Hematopoietic multipotent progenitor cell (in vitro differentiated cells): ENCODE measurements around the gene C7. TPM values are rescaled to one million over a fixed set of nuclear protein-coding genes. Genes with fewer than 3 reads are reported as not detected.

ENCODE experiments used
- DNase-seq, 3 donors: peaks; one replicate each; pipeline ENCODE4 v3.0.0-alpha.2; 2011 to 2015; ENCODE audit warnings: low read depth in 2 of 3, low spot score in 2 of 3
- total RNA-seq: library from RNA; depleted of rRNA; stranded (reverse); fragments of >200 nt; gene quantifications from one replicate; pipeline ENCODE4 v1.2.3, GENCODE V29; 2012

Gene C7
- total RNA-seq, 1 donor: not detected

DNA sequence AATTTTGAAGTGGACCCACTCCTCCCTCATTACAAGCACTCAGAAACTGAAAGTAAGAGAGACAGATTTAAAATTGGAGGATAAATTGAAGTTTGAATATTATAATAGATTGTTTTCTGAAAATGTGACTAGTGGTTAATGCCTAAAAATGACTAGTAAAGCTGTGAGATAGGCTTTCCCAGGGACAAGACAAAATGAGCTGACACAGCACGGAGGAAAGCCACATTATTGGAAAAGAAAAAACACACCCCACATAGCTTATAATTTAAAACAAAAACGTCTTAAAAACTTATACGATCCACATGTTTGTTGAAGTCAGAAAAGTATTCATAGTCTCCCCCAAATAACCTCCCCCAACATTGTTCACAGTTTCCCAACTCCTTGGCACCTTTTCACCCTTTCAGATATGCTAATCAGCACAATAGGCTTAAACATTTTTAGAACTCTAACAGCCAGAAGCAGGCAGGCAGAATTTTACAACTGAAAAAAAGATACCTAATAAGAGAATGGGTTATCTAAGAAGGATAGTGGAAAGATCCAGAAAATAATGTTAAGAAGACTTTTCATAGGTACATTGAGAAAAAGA lies 6.1 kb downstream of the C7 start:
- no peak for DNase-seq

DNA sequence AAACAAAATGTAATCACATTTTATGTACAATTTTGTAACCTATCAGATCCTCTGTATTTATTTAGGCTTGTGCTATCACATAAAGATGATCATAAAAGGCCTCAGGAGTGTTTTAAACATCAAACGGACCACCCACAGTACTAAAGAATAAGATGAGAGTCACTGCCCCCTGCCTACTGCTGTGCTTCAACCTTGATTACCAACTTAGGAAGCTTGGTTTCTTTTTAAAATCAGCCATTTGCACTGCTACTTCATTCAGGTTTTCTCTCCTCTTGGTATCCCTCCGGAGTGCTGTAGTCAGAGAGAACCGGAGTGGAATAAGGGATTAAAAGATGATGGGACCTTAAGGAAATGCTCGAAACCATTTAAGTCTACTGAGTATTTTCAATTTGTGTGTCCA lies 6.9 kb downstream of the C7 start:
- no peak for DNase-seq

DNA sequence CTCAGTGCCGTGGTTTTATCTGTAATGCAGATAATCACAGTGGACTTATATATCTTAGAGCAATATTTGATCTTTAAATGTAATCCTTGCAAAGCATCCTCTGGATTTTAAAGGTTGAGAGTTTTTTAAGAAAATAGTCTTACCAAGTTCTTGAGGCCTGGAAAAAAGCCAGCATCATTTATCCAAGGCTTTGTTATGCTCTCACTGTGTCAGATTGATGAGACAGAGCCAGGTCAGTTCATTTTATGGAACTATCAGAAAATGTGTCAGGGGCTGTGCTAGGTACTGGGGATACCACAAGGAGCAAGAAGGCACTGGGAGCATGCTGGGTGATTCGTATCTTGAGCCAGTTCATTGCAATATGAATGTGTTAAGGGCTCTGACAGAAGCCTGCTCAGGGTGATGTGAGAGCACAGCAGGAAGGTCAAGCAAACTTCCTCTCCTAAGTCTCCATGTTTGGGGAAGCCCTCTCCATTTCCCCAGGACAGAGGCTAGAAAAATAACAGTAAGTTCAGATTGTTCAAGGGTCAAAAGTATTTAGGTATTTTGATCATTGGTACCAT lies 19.7 kb downstream of the C7 start:
- DNase-seq: no peak

DNA sequence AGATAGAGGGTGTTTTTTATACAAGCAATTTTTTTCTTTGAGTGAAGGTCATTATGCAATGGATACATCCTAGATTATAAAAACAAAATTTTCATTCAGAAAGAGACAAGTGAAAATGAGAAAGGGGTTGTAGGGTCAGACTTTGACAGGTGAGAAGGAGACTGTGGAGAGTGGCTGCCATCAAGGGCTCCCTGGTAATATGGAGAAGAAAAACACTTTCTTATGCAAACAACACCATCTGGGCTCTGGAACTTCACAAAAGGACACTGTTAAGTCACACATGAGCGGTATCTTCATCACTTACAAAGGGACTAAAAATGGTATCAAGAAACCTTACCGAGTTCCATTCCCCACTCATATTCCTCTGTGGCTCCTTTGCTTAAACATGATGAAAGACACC lies 23.5 kb downstream of the C7 start:
- no peak for DNase-seq

DNA sequence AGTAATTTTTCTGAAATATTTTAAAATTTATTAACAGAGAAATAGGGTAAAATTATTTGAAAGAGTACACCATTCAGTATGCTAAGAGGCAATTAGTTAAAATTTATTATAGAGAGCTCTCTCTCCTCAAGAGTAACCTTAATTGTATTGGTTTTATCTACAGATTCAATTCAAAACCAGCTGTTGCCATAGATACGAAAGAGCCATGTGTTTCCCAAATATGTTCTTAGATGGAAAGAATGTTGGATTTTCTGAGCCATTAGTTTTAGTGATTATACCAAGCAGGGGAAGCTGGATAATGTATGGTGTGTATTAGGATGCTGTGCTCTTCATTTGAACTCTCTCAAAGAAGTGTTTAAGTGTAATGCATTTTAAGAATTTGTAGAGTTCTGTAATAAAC lies 27.8 kb downstream of the C7 start:
- no peak for DNase-seq

DNA sequence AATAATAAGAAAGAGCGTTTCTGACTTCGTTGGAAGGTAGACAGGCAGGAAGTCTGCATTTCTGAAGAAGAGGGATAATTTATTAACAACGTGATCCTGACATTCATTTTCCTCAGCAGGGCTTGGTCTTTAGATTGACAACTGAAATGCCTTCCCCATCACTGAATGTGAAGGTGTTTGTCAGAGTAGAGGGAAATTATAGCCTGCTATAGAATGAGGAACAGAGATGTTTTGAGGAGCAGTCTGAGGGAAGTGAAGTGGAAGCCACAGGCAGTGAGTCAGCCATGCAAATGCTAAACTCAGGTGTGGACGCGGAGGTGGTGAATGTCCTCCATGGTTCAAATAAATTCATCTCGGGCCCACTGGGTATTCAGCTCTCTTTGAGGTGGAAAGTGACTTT lies 30.5 kb downstream of the C7 start:
- DNase-seq: no peak

DNA sequence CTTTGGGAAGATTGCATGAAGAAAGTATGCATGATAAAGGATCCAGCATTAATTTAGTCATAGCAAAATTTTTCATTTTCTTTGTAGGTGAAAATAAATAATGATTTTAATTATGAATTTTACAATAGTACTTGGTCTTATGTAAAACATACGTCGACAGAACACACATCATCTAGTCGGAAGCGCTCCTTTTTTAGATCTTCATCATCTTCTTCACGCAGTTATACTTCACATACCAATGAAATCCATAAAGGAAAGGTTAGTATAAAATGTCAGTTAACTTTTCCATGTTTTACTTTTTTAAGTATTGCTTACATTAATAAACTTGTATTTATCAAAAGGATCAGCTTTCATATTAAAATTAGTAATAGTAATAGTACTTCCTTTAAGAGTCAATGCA lies 35.8 kb downstream of the C7 start:
- no peak for DNase-seq

DNA sequence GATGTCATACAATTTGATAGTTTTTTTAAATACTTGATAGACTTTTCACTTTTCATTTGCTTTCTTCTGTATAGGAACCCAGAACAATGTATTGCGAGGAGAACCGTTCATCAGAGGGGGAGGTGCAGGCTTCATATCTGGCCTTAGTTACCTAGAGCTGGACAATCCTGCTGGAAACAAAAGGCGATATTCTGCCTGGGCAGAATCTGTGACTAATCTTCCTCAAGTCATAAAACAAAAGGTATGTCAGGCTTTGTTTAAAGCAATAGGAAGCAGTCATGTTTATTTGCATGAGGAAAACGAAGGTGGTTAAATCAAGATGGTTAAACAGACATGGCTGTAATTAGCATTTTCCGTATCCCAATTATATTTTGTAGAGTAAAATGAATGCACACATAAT lies 46.0 kb downstream of the C7 start:
- no peak for DNase-seq

DNA sequence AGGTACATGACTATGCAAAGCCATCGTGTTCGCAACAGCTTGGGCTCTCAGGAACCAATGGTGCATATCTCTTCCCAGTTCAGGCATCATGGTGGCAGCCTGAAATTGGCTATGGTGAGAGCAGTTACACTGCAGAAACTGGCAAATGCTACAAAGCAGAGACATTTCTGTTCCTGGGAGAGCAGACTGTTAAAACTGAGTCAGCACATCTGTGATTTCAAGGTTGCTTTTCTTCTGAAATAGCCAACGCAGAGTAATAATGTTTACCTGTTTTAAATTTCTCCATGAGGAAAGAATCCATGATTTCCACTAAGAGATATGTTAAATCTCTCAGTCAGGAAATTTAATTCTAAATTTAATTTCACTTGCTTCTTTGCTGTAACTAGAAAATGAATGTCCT lies 47.8 kb downstream of the C7 start:
- DNase-seq: no peak

DNA sequence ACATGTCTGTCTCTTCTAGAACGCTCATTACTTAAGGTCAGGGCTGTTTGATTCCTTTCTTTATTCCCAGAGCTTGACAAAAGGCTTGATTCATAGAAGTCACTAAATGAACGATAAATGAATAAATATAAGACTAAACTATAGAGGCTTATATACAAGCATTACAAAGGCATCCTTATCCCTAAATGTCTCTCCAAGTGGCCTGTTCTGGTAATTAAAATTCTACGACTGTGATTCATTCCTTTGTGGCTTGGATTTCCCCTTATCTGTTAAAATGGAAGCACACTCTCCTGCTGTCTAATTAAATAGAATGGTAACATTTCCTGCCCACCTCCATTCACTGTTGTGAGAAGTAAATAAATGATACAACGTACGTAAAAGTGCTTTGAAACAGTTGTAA lies 49.5 kb downstream of the C7 start:
- DNase-seq: no peak

DNA sequence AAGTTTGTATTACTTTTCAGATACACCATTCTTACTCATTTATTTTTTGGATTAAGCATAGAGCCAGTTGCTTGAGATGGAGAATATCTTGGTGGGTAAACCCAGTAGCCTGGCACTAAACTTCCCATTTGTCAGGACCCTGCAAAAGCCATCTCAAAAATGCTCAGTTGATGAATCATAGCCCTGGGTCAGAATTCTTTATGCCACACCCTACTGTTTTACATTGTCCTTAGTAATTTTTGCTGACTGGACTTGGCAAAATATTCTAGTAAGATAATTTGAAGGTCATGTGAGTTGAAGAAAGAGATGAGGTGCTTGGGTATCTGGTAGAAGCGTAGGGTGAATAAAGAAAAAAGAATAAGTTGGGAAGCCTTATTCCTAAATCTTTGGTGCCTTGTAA lies 50.7 kb downstream of the C7 start:
- no peak for DNase-seq

DNA sequence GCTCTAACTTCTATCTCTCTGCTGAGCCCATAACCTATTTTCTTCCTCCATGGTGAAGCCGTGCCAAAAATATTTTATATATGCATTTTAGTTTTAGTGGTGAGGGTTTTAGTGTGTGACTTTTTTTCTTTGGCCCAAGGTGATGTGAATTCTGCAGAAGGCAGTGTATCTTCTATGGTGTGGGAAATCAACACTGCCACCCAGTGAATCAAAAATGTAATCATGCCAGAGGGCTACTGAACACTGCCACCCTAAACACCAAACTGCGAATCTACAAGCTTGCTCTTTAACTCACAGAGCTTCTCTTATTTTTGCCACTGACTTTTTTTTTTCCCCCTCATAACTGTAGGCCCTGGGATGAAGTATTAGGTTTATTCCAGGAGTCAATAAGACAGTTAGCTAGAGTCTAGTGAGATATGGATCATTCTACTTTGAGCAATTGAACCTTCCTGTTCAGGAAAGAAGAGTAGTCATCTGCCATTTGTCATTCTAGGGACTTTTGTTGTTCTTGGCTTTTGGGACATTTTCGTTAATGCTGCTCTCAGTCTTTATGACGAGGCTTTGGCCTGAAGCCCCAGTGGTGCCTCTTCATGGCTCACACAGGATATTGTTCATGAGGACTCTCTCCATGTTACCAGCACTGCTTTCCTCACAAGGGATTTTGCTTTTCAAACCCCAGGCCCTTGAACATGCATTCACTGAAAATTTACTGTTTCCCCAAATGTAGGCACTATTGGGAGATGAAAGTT lies 53.1 kb downstream of the C7 start:
- DNase-seq: no peak

DNA sequence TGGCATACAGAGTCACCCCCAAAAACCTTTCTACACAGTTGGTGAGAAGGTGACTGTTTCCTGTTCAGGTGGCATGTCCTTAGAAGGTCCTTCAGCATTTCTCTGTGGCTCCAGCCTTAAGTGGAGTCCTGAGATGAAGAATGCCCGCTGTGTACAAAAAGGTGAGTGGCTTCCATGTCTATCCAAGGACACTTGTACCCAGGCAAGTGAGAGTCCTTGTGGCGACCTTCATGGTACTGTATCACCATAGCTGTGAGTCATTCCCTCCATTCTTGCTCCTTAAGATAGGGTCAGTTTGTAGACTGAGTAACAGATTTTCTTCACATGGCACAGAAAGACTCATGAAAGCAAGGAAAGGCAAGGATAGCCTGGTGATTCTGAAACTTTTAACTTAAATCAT lies 63.1 kb downstream of the C7 start:
- no peak for DNase-seq

DNA sequence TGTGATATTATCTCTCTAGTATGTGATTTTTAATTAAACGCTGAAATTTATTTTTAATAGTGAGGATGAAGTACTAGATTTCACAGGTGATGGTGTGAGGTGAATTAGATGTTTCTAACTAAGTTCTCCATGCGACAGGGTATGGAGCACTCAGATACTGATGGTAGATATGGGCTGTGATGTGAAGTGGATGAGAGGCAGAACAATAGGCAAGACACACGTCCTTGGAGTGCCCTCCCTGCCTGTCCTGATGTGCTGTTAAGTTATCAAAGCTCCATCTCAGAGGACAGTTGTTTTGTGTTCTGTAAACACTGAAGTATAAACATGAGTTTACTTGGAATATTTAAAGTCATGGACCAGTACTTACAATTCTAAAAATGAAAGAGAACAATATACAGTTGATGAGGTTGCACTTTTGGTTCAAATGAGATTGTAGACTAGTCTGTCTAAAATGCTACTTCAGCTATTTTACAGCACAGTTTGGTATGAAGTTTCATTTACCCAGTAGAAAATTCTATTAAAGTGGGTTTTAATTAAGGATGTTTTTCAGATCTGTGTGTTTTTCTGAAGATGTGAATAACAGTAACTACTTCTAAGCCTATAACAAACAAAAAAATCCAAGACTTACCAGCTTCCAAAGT lies 64.2 kb downstream of the C7 start:
- no peak for DNase-seq

DNA sequence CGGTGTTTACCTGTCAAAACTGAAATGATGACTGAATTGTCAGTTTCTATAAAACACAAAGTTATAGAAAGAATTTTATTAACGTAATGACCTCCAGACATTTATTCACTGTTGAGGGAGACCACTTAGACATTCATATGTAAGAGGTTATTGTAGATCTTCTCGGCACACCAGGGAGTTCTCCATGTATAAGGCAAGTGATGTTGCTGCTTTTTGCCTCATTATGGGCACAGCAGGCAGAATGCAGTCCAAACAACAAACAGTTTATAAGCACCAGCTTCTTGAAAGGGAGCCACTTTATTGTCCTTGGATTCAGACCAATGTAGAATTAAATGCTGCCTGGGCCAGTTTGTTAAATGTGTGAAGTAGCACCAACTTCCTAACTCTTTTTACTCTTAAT lies 66.7 kb downstream of the C7 start:
- DNase-seq: no peak

DNA sequence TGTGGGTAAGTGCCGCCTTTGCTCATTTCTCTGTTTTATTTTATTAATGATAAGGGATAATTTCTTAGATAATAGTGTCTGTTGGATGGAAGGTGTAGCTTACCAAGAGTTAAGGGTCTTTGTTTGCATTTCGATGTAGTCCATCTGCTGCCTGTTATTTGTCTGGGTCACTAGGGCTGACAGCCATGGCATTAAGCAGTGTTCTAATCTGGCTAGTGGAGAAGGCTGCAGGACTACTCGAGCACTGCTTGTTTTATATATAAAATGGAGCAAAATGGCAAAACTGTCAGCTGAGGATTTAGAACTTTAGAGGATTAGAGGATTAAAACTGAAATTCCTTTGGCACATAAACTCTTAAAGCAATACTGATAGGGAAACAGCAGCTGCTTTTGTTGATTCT lies 67.5 kb downstream of the C7 start:
- DNase-seq: no peak

DNA sequence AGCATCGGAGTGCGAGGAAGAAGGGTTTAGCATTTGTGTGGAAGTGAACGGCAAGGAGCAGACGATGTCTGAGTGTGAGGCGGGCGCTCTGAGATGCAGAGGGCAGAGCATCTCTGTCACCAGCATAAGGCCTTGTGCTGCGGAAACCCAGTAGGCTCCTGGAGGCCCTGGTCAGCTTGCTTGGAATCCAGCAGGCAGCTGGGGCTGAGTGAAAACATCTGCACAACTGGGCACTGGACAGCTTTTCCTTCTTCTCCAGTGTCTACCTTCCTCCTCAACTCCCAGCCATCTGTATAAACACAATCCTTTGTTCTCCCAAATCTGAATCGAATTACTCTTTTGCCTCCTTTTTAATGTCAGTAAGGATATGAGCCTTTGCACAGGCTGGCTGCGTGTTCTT lies 72.1 kb downstream of the C7 start:
- no peak for DNase-seq

DNA sequence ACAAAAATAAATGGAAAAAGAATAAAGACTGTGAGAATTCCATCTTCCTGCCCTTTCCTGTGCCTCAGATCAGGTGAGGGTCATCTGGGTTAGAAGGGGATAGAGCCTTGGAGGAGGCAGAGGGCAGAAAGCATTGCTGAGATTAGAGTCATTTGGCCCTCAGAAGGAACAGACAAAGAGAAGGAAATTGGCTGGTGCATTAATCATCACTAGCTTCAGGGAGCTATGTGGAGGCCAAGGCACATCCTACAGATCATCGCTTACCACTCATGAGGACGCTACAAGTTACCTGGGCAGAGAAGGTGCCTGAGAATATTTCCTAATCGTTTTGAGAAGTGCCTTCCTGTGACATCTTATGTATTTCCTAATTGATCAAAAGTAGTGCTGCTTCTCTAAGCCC lies 74.5 kb downstream of the C7 start:
- DNase-seq: no peak

DNA sequence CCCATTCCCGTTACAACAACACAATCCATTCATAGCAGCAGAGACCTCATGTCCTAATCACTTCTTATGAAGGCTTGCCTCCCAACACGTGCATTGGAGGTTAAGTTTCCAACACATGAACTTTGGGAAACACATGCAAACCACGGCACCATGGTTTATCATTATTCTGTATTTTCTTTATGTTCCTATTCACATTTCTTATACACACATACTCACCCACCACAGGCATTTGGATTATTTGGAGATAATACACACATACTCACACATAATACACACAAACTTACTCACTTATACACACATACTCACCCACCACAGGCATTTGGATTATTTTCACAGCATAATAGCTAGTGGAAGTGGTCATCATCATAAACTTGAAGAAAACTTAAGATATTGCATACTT lies 75.6 kb downstream of the C7 start:
- no peak for DNase-seq

DNA sequence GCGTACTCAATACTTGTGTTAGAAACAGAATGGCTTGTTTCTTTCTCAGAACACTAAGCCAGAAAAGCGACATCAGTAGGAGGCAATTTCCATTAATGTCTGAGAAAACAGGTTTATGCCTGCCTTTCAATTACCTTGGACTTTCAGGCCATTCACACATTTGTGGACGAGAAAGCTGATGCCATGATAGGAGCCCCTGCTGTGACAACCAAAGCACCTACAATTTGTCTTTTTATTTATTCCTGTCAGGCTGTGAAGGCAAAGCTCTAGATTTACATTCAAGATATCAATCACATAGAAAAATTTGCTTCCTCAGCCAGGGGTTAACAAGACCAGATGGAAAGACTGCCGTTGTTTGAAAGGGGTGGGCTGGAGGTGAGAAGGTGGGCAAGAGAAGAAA lies 76.2 kb downstream of the C7 start:
- no peak for DNase-seq

DNA sequence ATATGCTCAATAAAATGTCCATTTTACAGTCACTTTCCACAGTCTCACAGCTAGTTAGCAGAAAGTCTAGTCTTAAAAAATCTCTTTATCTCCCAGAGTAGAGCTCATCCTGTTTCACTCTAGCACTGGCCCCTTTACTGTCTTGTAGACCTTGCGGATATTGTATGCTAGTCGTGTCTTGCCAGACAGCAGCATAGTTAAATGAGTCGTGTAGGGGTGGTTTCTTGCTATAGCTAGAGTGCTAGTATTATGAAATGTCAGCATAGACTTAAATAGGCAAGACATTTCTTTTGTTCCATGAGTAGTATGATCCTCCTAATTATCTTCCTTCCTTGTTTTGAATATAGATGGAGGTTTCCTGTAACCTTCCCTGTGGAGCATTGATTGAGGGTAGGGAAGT lies 77.4 kb downstream of the C7 start:
- DNase-seq: no peak

DNA sequence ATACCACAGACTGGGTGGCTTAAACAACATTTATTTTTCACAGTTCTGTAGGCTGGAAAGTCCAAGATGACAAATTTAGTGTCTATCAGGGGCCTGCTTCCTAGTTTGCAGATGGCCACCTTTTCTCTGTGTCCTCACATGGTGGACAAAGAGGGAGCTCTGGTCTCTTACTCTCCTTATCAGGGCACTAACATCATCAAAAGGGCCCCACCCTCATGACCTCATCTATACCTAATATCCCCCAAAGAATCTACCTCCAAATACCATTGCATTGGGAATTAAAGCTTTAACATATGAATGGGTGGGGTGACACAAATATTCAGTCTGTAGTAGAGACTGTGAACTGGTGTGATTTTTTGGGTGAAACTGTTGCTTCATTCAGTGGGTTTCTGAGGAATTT lies 78.1 kb downstream of the C7 start:
- no peak for DNase-seq
